Liver (tissue), 3 donors: ENCODE measurements around the gene NABP2.
A peak's percentile ranks its signal among the peaks of the same experiment; 100 is the strongest.

Source experiments
- CTCF ChIP-seq: fragments of 150-350 bp; IDR thresholded peaks from 2 replicates; pipeline ENCODE4 v1.5.1; 2017; ENCODE audit warnings: improper control_type of control experiment, low read depth, low read length; ENCODE audit not compliant: missing input control
- GABPA ChIP-seq, 2 donors: IDR thresholded peaks in 1 of 2; conservative IDR thresholded peaks in 1 of 2; 2 replicates each; pipeline ENCODE4 v1.6.1; 2016; ENCODE audit warnings: antibody characterized with exemption in 2 of 2, mild to moderate bottlenecking in 1 of 2, moderate library complexity in 1 of 2
- HNF4A ChIP-seq, 2 donors: conservative IDR thresholded peaks; 2 replicates each; pipeline ENCODE4 v1.6.1; 2016; ENCODE audit warnings: antibody characterized with exemption in 2 of 2, mild to moderate bottlenecking in 2 of 2
- MAX ChIP-seq: IDR thresholded peaks from 2 replicates; pipeline ENCODE4 v1.6.1; 2016; ENCODE audit warnings: antibody characterized with exemption
- RAD21 ChIP-seq, 2 donors: IDR thresholded peaks; 2 replicates each; pipeline ENCODE4 v1.6.1; 2016; ENCODE audit warnings: antibody characterized with exemption in 2 of 2, mild to moderate bottlenecking in 2 of 2
- REST ChIP-seq: IDR thresholded peaks from 2 replicates; pipeline ENCODE4 v1.6.1; 2016; ENCODE audit warnings: antibody characterized with exemption, mild to moderate bottlenecking
- TAF1 ChIP-seq: conservative IDR thresholded peaks from 2 replicates; pipeline ENCODE4 v1.6.1; 2016; ENCODE audit warnings: antibody characterized with exemption, mild to moderate bottlenecking
- donor health status: healthy.
- donor health status: healthy.

- TF ChIP-seq RAD21 (IDR thresholded peaks at IDR 0.05) (peak in 1 of 2 donors; percentile 16), TAF1 (no peak), CTCF (no peak), HNF4A (conservative IDR thresholded peaks at IDR 0.05) (peak; percentile 52 to 60), MAX (no peak), REST (no peak), GABPA (IDR thresholded peaks at IDR 0.05 in 1 of 2, conservative IDR thresholded peaks at IDR 0.05 in 1 of 2) (no peak)
These were observed 43.4 kb downstream of the NABP2 start for GRCh38 chr12:56267443-56268071.
